A673 (cell line): ENCODE results near the gene VAT1L. TPM values are rescaled to one million over a fixed set of nuclear protein-coding genes. Genes with fewer than 3 reads are reported as not detected.

ENCODE experiments used
- BruUV-seq: library from RNA; stranded (reverse); fragments of 400-500 nt; replicated peaks from 2 replicates; lab custom pipeline; 2021; lab: Mats Ljungman, UMichigan
- CTCF ChIA-PET: fragments of 300-600 bp; sonication (Branson Sonifier 250); formaldehyde crosslinking; loops from one replicate; lab custom pipeline; 2022; ENCODE audit warnings: antibody characterized with exemption; lab: Charles Lee
- POLR2A ChIA-PET: fragments of 300-600 bp; sonication (Branson Sonifier 250); formaldehyde crosslinking; loops from one replicate; lab custom pipeline; 2022; ENCODE audit warnings: antibody characterized with exemption; ENCODE audit not compliant: low non-redundant PET; lab: Charles Lee
- DNase-seq: peaks from one replicate; pipeline ENCODE4 v3.0.0-alpha.2; 2015; ENCODE audit warnings: low spot score
- H3K27ac ChIP-seq: fragments of 200-600 bp; sonication (generic); 2 replicates; pipeline ENCODE4 v1.5.1; 2016; ENCODE audit warnings: mixed run types, low read depth, mild to moderate bottlenecking, mixed read lengths, antibody characterized with exemption, low read length; ENCODE audit not compliant: poor library complexity, severe bottlenecking
- H3K27me3 ChIP-seq: fragments of 200-600 bp; sonication (generic); replicated peaks from 2 replicates; pipeline ENCODE4 v1.6.1; 2017; ENCODE audit warnings: mixed run types, low read depth, mild to moderate bottlenecking, mixed read lengths, antibody characterized with exemption, low read length; ENCODE audit not compliant: insufficient read depth, poor library complexity
- H3K36me3 ChIP-seq: fragments of 200-600 bp; sonication (generic); 2 replicates; pipeline ENCODE4 v1.6.1; 2016; ENCODE audit warnings: mixed run types, mild to moderate bottlenecking, mixed read lengths, antibody characterized with exemption, low read length; ENCODE audit not compliant: insufficient read depth, poor library complexity, severe bottlenecking
- H3K4me1 ChIP-seq: fragments of 200-600 bp; sonication (generic); 2 replicates; pipeline ENCODE4 v1.6.1; 2017; ENCODE audit warnings: mixed run types, mild to moderate bottlenecking, mixed read lengths, antibody characterized with exemption, low read length; ENCODE audit not compliant: insufficient read depth, poor library complexity, severe bottlenecking
- H3K4me3 ChIP-seq: fragments of 200-600 bp; sonication (generic); 2 replicates; pipeline ENCODE4 v1.5.1; 2016; ENCODE audit warnings: low read depth, mixed run types, mild to moderate bottlenecking, mixed read lengths, low read length; ENCODE audit not compliant: poor library complexity, severe bottlenecking
- H3K9me3 ChIP-seq: fragments of 200-600 bp; sonication (generic); 2 replicates; pipeline ENCODE4 v1.6.1; 2016; ENCODE audit warnings: mixed run types, low read depth, mild to moderate bottlenecking, mixed read lengths, antibody characterized with exemption, low read length; ENCODE audit not compliant: poor library complexity, severe bottlenecking
- EZH2 ChIP-seq: fragments of 200-600 bp; sonication (generic); IDR thresholded peaks from 2 replicates; pipeline ENCODE4 v1.6.1; 2017; ENCODE audit warnings: borderline replicate concordance, low read depth, mild to moderate bottlenecking, mixed read lengths, antibody characterized with exemption, low read length; ENCODE audit not compliant: poor library complexity, severe bottlenecking
- intact Hi-C: fragments of 100-400 bp; cut with micrococcal nuclease; formaldehyde crosslinking; loops from one replicate; pipeline ENCODE4 v1.10.0; 2022; ENCODE audit not compliant: unreplicated experiment
- total RNA-seq: library from RNA; stranded (reverse); gene quantifications from 2 replicates; pipeline ENCODE4 v1.2.3, GENCODE V29; 2021
- TF ChIP-seq, protein P1 (sequence below): fragments of 300-800, 200-600 bp; sonication (generic); conservative IDR thresholded peaks from 2 replicates; pipeline ENCODE4 v1.5.1; 2017; ENCODE audit warnings: low read depth, mild to moderate bottlenecking, antibody characterized with exemption, low read length, moderate library complexity, mixed read lengths

Gene VAT1L
- total RNA-seq, 1 experiment from 2014 or later = 0.09 TPM

DNA sequence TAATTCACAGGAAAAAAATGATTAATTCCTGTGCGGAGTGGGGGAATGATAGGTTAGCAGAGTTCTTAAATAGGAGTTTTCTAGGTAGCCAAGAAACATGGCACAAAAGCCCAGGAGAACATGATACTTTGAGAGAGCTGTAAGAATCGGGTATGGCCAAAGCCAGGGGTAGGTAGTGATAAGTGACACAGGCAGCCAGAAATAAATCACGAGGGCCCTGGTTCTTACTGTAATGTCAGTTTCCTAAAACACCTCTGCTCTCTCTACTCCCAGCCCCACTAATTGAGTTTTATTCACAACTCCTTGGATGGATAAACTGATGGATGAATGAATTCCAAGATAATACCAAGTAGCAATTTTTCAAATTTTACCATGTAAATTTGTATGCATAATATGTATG lies 54.1 kb downstream of the VAT1L start:
- no peaks in the 10 kb centered on the region for H3K4me1 ChIP-seq
- POLR2A ChIA-PET = no interaction called here
- no TSS peak for BruUV-seq
- intact Hi-C loops = no loop called here
- DNase-seq = no peak
- no peak overlapping the region for H3K4me3 ChIP-seq
- H3K9me3 ChIP-seq = no peaks in the 10 kb centered on the region
- TF ChIP-seq, protein P1, sequence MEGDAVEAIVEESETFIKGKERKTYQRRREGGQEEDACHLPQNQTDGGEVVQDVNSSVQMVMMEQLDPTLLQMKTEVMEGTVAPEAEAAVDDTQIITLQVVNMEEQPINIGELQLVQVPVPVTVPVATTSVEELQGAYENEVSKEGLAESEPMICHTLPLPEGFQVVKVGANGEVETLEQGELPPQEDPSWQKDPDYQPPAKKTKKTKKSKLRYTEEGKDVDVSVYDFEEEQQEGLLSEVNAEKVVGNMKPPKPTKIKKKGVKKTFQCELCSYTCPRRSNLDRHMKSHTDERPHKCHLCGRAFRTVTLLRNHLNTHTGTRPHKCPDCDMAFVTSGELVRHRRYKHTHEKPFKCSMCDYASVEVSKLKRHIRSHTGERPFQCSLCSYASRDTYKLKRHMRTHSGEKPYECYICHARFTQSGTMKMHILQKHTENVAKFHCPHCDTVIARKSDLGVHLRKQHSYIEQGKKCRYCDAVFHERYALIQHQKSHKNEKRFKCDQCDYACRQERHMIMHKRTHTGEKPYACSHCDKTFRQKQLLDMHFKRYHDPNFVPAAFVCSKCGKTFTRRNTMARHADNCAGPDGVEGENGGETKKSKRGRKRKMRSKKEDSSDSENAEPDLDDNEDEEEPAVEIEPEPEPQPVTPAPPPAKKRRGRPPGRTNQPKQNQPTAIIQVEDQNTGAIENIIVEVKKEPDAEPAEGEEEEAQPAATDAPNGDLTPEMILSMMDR = no peak
- TF ChIP-seq EZH2 = no peak
- no peaks in the 10 kb centered on the region for H3K27me3 ChIP-seq
- CTCF ChIA-PET = no interaction called here
- no peak overlapping the region for H3K27ac ChIP-seq
- H3K36me3 ChIP-seq = no peaks in the 10 kb centered on the region

DNA sequence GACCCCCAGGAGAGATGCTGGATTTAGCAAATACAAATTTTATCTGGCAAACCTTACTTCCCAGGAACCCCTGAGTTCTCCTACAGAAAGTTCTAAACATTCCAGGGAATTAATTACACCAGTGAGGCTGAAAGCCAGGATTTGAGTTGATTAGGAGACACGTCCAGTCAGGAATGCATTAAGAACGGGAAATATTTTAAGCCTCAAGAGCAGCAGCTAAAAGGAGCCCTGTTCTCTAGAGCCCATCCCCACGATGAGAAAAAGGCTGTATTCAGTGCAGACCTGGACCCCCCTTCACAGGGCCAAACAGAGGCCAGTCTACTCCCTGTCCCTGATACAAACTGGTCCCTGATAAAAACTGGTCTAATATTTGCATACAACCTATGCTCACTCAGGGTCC lies 55.0 kb downstream of the VAT1L start:
- intact Hi-C loops = no loop called here
- H3K4me3 ChIP-seq = no peak overlapping the region
- ChIA-PET CTCF (no interaction called here), POLR2A (no interaction called here)
- no TSS peak for BruUV-seq
- H3K27me3 ChIP-seq = no peaks in the 10 kb centered on the region
- H3K9me3 ChIP-seq = no peaks in the 10 kb centered on the region
- no peak for DNase-seq
- H3K4me1 ChIP-seq = no peaks in the 10 kb centered on the region
- H3K27ac ChIP-seq = no peak overlapping the region
- no peaks in the 10 kb centered on the region for H3K36me3 ChIP-seq
- TF ChIP-seq, protein P1 = no peak

DNA sequence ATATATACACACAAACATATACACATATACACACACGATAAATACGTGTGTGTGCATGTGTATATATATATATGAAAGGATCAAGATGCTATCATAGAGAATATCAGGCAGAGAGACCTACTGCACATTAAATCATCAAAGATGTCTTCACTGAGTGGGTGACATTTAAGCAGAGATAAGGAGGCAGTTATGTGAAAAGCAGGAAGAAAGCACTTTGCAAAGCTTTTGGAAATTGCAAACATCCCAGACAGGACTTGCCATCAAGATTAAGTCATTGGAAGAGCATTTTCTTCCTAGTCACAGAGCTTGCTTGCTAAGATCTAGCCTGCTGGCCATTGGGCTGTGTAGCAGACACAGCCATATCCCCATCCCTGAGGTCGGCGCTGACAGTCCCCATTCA lies 56.4 kb downstream of the VAT1L start:
- Histone ChIP-seq H3K4me3 (no peak overlapping the region), H3K27me3 (no peaks in the 10 kb centered on the region), H3K27ac (no peak overlapping the region), H3K36me3 (no peaks in the 10 kb centered on the region), H3K9me3 (no peaks in the 10 kb centered on the region), H3K4me1 (no peaks in the 10 kb centered on the region)
- ChIA-PET CTCF (no interaction called here), POLR2A (interaction anchor here (0.6 kb wide), 1 partner anchor 21 kb away, joined by 9 read pairs; no protein-coding TSS in a partner anchor)
- no peak for TF ChIP-seq EZH2
- TF ChIP-seq, protein P1 = no peak
- no TSS peak for BruUV-seq
- no peak for DNase-seq
- intact Hi-C loops = no loop called here
